ENCODE results near the gene MOB3B.

The MOB3B gene

GRCh38 chr9:27529316-27530278 is at the start of gene MOB3B:
Gene MOB3B (minus strand): TSS chr9:27529814. CDS start chr9:27455550, 74,264 bp downstream.
- DNase-seq: peak; percentile 85

GRCh38 chr9:27573634-27574590 is 44.3 kb upstream of the MOB3B start:
- peak; percentile 100 for DNase-seq

- DNase-seq: peak; percentile 89
These were observed 43.5 kb upstream of the MOB3B start, which contains the start of gene C9orf72 for GRCh38 chr9:27572918-27573633. Gene C9orf72 (minus strand): TSS chr9:27573481. CDS start chr9:27567120, 6,361 bp downstream.

- peak; percentile 66 for DNase-seq
These were observed 42.9 kb upstream of the MOB3B start for GRCh38 chr9:27572566-27572917.

GRCh38 chr9:27572061-27572460 is 42.4 kb upstream of the MOB3B start:
- DNase-seq: no peak

- DNase-seq: no peak
These were observed 41.4 kb upstream of the MOB3B start for GRCh38 chr9:27571011-27571410.

GRCh38 chr9:27569406-27569805 is 39.8 kb upstream of the MOB3B start:
- no peak for DNase-seq

- DNase-seq: no peak
These were observed 36.5 kb upstream of the MOB3B start for GRCh38 chr9:27566118-27566517.

GRCh38 chr9:27565696-27566095 is 36.1 kb upstream of the MOB3B start:
- no peak for DNase-seq

- DNase-seq: no peak
These were observed 35.1 kb upstream of the MOB3B start for GRCh38 chr9:27564670-27565069.

GRCh38 chr9:27563738-27564430 is 34.3 kb upstream of the MOB3B start:
- DNase-seq: no peak

GRCh38 chr9:27561685-27562084 is 32.1 kb upstream of the MOB3B start:
- DNase-seq: no peak

- no peak for DNase-seq
These were observed 30.8 kb upstream of the MOB3B start for GRCh38 chr9:27560457-27560856.

- DNase-seq: no peak
These were observed 28.7 kb upstream of the MOB3B start for GRCh38 chr9:27558307-27558706.

GRCh38 chr9:27556470-27556869 is 26.9 kb upstream of the MOB3B start:
- DNase-seq: no peak

GRCh38 chr9:27554712-27555111 is 25.1 kb upstream of the MOB3B start:
- no peak for DNase-seq

- DNase-seq: no peak
These were observed 19.7 kb upstream of the MOB3B start for GRCh38 chr9:27549196-27549755.

- peak; percentile 42 for DNase-seq
These were observed 18.6 kb upstream of the MOB3B start for GRCh38 chr9:27548055-27548741.

- no peak for DNase-seq
These were observed 15.9 kb upstream of the MOB3B start for GRCh38 chr9:27545471-27545870.

GRCh38 chr9:27542508-27542907 is 12.9 kb upstream of the MOB3B start:
- DNase-seq: no peak

GRCh38 chr9:27541740-27542139 is 12.1 kb upstream of the MOB3B start:
- no peak for DNase-seq

Measured in NCI-H146 (cell line).